K562 (cell line): Measurements from ENCODE around the gene ZDHHC1. TPM values are rescaled to one million over a fixed set of nuclear protein-coding genes. Genes with fewer than 3 reads are reported as not detected.

Experiments used
- CXXC5 ChIP-seq: fragments of 250-450 bp; sonication (Bioruptor Pico); IDR thresholded peaks from 2 replicates; pipeline ENCODE4 v1.8.0; 2022; ENCODE audit warnings: inconsistent platforms, mild to moderate bottlenecking, moderate library complexity
- GABPA ChIP-seq: fragments of 200-800 bp; sonication (Bioruptor generic); conservative IDR thresholded peaks from 2 replicates; pipeline ENCODE4 v1.6.1; 2016; ENCODE audit warnings: low read depth, missing genetic modification characterization, missing compliant biosample characterization
- GATAD2A ChIP-seq: fragments of 450-650 bp; IDR thresholded peaks from 2 replicates; pipeline ENCODE4 v1.6.1; 2017
- HLTF ChIP-seq: fragments of 450-650 bp; IDR thresholded peaks from 2 replicates; pipeline ENCODE4 v1.6.1; 2016
- IFI16 ChIP-seq: fragments of 250-450 bp; sonication (Bioruptor Pico); IDR thresholded peaks from 2 replicates; pipeline ENCODE4 v2.1.2; 2022; ENCODE audit warnings: mild to moderate bottlenecking, inconsistent platforms
- KLF1 ChIP-seq: fragments of 450-650 bp; IDR thresholded peaks from 2 replicates; pipeline ENCODE4 v1.6.1; 2016; ENCODE audit warnings: missing genetic modification characterization, missing compliant biosample characterization
- LARP7 ChIP-seq: fragments of 450-650 bp; IDR thresholded peaks from 2 replicates; pipeline ENCODE4 v1.6.1; 2016
- PCBP1 ChIP-seq: fragments of 200-400 bp; formaldehyde crosslinking; IDR thresholded peaks from 2 replicates; pipeline ENCODE4 v1.6.1; 2018; ENCODE audit warnings: mild to moderate bottlenecking, low read depth, low read length; ENCODE audit not compliant: poor library complexity, severe bottlenecking
- PHF20 ChIP-seq: fragments of 450-650 bp; IDR thresholded peaks from 2 replicates; pipeline ENCODE4 v1.6.1; 2018; ENCODE audit not compliant: partially characterized antibody
- RBFOX2 ChIP-seq: fragments of 200-400 bp; formaldehyde crosslinking; IDR thresholded peaks from 2 replicates; pipeline ENCODE4 v1.6.1; 2017; ENCODE audit warnings: low read depth, mild to moderate bottlenecking, low read length, moderate library complexity
- RBM25 ChIP-seq: fragments of 200-400 bp; formaldehyde crosslinking; IDR thresholded peaks from 2 replicates; pipeline ENCODE4 v1.6.1; 2018; ENCODE audit warnings: low read length, low read depth, moderate library complexity; ENCODE audit not compliant: severe bottlenecking
- SREBF2 ChIP-seq: sonication (generic); formaldehyde crosslinking; IDR thresholded peaks from 2 replicates; pipeline ENCODE4 v1.4.0; 2020; ENCODE audit warnings: mild to moderate bottlenecking, missing genetic modification reagents
- SRSF7 ChIP-seq: fragments of 200-400 bp; formaldehyde crosslinking; optimal IDR thresholded peaks from 2 replicates; pipeline ENCODE3; 2017; ENCODE audit warnings: mild to moderate bottlenecking, low read depth, low read length
- TRIM24 ChIP-seq, 2 experiments: fragments of 450-650 bp; IDR thresholded peaks; 2 replicates each; pipeline ENCODE4 v1.6.1; 2016
- ZFX ChIP-seq: sonication (generic); formaldehyde crosslinking; IDR thresholded peaks from 2 replicates; pipeline ENCODE4 v1.8.0; 2022; ENCODE audit warnings: mild to moderate bottlenecking, missing genetic modification reagents, moderate library complexity
- ZNF121 ChIP-seq: sonication (generic); formaldehyde crosslinking; conservative IDR thresholded peaks from 2 replicates; pipeline ENCODE4 v1.8.0; 2022; ENCODE audit warnings: missing genetic modification reagents
- ZNF551 ChIP-seq: fragments of 250-450 bp; sonication (Bioruptor Pico); IDR thresholded peaks from 2 replicates; pipeline ENCODE4 v1.5.0; 2021; ENCODE audit warnings: mild to moderate bottlenecking, moderate library complexity
- ZNF586 ChIP-seq: fragments of 450-650 bp; formaldehyde crosslinking; conservative IDR thresholded peaks from 2 replicates; pipeline ENCODE4 v1.4.0; 2020; ENCODE audit warnings: mild to moderate bottlenecking, moderate library complexity
- ZNF707 ChIP-seq: fragments of 250-450 bp; sonication (Bioruptor Pico); conservative IDR thresholded peaks from 2 replicates; pipeline ENCODE4 v1.8.0; 2022; ENCODE audit warnings: inconsistent platforms, mild to moderate bottlenecking, moderate library complexity
- polyA plus RNA-seq, 8 experiments: library from polyadenylated mRNA; depleted of rRNA in 4 of 8; stranded (reverse) in 5 of 8; unstranded in 3 of 8; fragments of >200 nt; fragmentation: Nextera tagmentation in 2 of 8; fragmentation: Illumina TruSeq in 1 of 8; extraction: Ambion mirVana in 2 of 8; extraction: Trizol in 1 of 8; gene quantifications; 2 replicates each; pipeline versions ENCODE4 v1.2.1 to v1.2.3, GENCODE V29; 2011 to 2014; ENCODE audit warnings: inconsistent platforms in 1 of 8, missing spikeins in 1 of 8
- total RNA-seq, 7 experiments: library from RNA; depleted of rRNA in 6 of 7; stranded (reverse); fragments of >200 nt in 6 of 7; fragmentation: Illumina TruSeq in 2 of 7; extraction: Trizol in 2 of 7; gene quantifications; 2 replicates each; pipeline versions ENCODE4 v1.2.1 to v1.2.3, GENCODE V29; 2011 to 2021; ENCODE audit warnings: low replicate concordance in 1 of 7
- TF ChIP-seq, protein P1 (sequence below): fragments of 200-600 bp; sonication (generic); IDR thresholded peaks from one replicate; pipeline ENCODE4 v1.6.1; 2012; ENCODE audit warnings: mild to moderate bottlenecking, low read depth, low read length, inconsistent platforms

ZDHHC1 gene
- total and polyA plus RNA-seq, 9 of the 15 experiments (the other 6 are each of a cell fraction or from before 2014, with no cell fraction given), result 0.06 to 0.77 (median 0.25) TPM; not detected in 4

- TF ChIP-seq, protein P1, sequence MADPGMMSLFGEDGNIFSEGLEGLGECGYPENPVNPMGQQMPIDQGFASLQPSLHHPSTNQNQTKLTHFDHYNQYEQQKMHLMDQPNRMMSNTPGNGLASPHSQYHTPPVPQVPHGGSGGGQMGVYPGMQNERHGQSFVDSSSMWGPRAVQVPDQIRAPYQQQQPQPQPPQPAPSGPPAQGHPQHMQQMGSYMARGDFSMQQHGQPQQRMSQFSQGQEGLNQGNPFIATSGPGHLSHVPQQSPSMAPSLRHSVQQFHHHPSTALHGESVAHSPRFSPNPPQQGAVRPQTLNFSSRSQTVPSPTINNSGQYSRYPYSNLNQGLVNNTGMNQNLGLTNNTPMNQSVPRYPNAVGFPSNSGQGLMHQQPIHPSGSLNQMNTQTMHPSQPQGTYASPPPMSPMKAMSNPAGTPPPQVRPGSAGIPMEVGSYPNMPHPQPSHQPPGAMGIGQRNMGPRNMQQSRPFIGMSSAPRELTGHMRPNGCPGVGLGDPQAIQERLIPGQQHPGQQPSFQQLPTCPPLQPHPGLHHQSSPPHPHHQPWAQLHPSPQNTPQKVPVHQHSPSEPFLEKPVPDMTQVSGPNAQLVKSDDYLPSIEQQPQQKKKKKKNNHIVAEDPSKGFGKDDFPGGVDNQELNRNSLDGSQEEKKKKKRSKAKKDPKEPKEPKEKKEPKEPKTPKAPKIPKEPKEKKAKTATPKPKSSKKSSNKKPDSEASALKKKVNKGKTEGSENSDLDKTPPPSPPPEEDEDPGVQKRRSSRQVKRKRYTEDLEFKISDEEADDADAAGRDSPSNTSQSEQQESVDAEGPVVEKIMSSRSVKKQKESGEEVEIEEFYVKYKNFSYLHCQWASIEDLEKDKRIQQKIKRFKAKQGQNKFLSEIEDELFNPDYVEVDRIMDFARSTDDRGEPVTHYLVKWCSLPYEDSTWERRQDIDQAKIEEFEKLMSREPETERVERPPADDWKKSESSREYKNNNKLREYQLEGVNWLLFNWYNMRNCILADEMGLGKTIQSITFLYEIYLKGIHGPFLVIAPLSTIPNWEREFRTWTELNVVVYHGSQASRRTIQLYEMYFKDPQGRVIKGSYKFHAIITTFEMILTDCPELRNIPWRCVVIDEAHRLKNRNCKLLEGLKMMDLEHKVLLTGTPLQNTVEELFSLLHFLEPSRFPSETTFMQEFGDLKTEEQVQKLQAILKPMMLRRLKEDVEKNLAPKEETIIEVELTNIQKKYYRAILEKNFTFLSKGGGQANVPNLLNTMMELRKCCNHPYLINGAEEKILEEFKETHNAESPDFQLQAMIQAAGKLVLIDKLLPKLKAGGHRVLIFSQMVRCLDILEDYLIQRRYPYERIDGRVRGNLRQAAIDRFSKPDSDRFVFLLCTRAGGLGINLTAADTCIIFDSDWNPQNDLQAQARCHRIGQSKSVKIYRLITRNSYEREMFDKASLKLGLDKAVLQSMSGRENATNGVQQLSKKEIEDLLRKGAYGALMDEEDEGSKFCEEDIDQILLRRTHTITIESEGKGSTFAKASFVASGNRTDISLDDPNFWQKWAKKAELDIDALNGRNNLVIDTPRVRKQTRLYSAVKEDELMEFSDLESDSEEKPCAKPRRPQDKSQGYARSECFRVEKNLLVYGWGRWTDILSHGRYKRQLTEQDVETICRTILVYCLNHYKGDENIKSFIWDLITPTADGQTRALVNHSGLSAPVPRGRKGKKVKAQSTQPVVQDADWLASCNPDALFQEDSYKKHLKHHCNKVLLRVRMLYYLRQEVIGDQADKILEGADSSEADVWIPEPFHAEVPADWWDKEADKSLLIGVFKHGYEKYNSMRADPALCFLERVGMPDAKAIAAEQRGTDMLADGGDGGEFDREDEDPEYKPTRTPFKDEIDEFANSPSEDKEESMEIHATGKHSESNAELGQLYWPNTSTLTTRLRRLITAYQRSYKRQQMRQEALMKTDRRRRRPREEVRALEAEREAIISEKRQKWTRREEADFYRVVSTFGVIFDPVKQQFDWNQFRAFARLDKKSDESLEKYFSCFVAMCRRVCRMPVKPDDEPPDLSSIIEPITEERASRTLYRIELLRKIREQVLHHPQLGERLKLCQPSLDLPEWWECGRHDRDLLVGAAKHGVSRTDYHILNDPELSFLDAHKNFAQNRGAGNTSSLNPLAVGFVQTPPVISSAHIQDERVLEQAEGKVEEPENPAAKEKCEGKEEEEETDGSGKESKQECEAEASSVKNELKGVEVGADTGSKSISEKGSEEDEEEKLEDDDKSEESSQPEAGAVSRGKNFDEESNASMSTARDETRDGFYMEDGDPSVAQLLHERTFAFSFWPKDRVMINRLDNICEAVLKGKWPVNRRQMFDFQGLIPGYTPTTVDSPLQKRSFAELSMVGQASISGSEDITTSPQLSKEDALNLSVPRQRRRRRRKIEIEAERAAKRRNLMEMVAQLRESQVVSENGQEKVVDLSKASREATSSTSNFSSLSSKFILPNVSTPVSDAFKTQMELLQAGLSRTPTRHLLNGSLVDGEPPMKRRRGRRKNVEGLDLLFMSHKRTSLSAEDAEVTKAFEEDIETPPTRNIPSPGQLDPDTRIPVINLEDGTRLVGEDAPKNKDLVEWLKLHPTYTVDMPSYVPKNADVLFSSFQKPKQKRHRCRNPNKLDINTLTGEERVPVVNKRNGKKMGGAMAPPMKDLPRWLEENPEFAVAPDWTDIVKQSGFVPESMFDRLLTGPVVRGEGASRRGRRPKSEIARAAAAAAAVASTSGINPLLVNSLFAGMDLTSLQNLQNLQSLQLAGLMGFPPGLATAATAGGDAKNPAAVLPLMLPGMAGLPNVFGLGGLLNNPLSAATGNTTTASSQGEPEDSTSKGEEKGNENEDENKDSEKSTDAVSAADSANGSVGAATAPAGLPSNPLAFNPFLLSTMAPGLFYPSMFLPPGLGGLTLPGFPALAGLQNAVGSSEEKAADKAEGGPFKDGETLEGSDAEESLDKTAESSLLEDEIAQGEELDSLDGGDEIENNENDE, result no peak
- TF ChIP-seq ZNF586 (CRISPR knock-in tag), result no peak
- peak; percentile 37; the same call in 1 of the 2 replicates for TF ChIP-seq CXXC5 (CRISPR knock-in tag)
- 0 out of 2 replicates have a peak, but pooled peaks have one; percentile 15 for TF ChIP-seq ZFX (CRISPR knock-in tag)
- no peak for TF ChIP-seq LARP7
- no peak for TF ChIP-seq ZNF707 (CRISPR knock-in tag)
- no peak for TF ChIP-seq HLTF
- peak; percentile 50 for TF ChIP-seq PCBP1
- no peak for TF ChIP-seq RBM25
- peak; percentile 27; the same call in 1 of the 2 replicates for TF ChIP-seq RBFOX2
- TF ChIP-seq IFI16 (CRISPR knock-in tag), result no peak
- TF ChIP-seq ZNF121 (CRISPR knock-in tag), result no peak
- no peak for TF ChIP-seq ZNF551
- no peak for TF ChIP-seq GABPA (tag)
- TF ChIP-seq KLF1 (tag), result no peak
- no peak for TF ChIP-seq SREBF2 (CRISPR knock-in tag)
- no peak for TF ChIP-seq TRIM24 (IDR thresholded peaks at IDR 0.05)
- TF ChIP-seq SRSF7, result no peak
- TF ChIP-seq PHF20, result no peak
- no peak for TF ChIP-seq GATAD2A
Measured at GRCh38 chr16:67393111-67393787, 23.0 kb downstream of the ZDHHC1 start, which contains the start of gene TPPP3 (continued).
